ENCODE measurements around the gene CHST9.

The CHST9 gene

DNA sequence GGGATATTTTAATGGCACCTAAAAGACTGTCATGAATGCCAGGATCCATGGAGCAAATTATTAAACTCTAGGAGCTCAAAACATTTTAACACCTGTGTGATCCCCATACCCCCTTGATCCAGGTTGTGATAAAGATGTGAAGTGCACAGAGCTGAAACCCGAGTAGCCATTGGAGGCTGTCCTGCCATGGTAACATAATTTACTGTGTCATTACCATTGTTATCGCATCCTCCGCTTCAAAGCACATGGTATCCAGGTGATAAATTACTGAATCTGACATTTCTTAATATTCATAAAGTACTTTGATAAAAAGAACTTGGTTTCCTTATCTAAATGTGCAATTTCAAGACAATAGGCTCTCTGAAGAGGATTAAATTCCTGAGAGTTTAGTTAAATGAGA is 109.3 kb downstream of the CHST9 start:
- DNase-seq, result no peak

- DNase-seq, result no peak
These were observed 111.7 kb downstream of the CHST9 start for GRCh38 chr18:27073404-27073830.

- DNase-seq, result no peak
These were observed 120.4 kb downstream of the CHST9 start for GRCh38 chr18:27064673-27065072.

- no peak for DNase-seq
These were observed 122.3 kb downstream of the CHST9 start for GRCh38 chr18:27062802-27063201.

DNA sequence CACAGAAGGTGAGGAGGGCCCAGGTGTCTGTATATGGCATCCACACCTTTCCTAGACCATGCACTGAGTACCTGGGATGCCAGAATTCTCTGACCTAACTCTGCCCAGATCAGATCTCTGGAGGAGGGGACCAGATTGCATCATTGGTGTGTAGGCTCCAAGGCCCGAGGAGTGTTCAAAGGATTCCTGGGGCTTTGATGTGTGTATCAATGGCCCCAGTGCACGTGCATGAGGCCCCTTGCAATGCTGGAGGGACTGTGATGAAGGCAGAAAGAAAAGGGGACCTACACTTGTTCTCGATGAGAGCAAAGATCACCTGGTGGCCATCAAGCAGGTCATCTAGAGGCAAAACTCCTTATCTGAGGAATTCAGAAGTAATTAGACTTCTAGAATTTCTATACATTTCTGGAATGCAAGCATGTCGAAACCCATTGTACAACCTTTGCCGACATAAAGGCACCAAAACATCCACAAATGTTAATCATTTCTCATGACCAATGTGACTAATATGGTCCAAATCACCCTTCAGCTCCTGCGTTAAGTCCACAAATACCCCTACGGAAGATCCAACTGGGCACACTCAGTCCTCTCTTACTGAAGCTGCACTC is 123.5 kb downstream of the CHST9 start:
- DNase-seq, result no peak

- DNase-seq, result no peak
These were observed 127.4 kb downstream of the CHST9 start for GRCh38 chr18:27057519-27058234.

DNA sequence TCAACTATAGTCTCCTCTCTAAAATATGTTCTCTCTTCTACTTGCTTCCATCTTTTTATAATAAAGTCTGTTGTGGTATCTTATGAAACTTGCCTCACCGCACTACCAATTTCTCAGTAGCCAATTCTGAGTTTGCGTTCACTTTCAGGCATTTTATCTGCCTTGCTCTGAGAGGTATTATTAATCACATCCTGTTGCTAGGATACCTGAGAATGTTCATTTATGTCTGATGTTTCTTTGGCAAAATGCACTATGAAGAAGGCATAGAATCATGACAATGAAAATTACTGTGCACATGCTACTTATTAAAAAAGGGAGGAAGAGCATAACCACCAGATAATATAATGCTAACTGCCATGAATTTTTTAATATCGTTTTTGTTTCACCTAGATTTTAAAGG is 130.2 kb downstream of the CHST9 start:
- DNase-seq, result no peak

GRCh38 chr18:27049969-27050368 is 135.1 kb downstream of the CHST9 start:
- no peak for DNase-seq

- DNase-seq, result no peak
These were observed 139.8 kb downstream of the CHST9 start for GRCh38 chr18:27045342-27045741.

DNA sequence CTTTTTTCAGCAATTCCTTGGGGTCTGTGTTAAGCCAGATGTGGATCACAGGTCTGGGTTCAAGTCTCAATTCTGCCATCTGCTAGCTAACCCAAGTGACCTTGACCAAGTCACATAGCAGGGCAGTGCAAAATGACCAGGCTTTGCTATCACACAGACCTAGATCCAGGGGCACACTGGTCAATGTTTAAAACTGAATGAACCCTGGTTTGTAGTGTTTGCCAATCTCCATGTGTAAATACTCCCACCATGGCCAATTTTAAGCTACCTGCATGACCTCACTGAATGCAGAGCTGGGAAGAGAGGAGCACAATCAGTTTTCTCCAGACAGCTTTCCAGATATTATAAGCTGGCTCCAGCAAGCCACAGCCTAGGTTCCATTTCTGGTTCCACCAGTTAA is 142.9 kb downstream of the CHST9 start:
- DNase-seq, result no peak

DNA sequence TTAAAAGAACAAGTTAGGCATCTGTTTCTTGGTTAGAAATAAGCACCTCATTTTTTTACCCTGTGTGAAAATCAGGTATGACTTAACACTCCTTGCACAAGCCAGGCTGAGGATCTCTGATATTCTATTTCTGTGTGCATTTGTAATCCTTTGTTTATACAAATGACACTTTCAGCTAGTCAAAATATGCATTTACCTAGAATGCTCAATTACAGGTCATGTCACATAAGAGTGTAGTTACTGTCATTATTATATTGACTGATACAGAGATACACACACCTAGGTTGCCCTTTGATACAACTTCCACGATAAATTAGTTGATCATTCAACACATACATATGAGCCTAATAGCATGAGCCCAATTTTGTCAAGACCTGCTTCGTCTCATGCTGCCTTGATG is 144.3 kb downstream of the CHST9 start:
- DNase-seq, result no peak

- DNase-seq, result no peak
These were observed 151.4 kb downstream of the CHST9 start for GRCh38 chr18:27033722-27034121.

DNA sequence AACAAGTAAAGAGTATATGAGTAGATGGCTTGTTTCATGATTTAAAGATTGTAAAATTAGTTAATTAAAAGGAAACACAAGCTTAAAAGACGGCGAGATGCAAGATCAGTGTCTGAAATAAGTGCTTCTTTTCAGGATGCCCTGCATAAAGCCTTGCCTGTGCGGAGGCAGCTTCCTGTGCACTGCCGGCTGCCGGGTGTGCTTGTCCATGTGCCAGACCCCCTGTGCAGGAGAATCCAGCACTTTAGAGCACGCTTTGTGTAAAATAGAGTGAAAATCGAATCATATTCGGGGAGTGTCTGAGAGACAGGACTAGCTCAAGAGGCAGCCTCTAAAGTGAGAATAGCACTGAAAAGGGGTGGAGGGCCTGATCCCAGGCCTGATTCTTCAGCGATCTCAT is 154.7 kb downstream of the CHST9 start:
- no peak for DNase-seq

DNA sequence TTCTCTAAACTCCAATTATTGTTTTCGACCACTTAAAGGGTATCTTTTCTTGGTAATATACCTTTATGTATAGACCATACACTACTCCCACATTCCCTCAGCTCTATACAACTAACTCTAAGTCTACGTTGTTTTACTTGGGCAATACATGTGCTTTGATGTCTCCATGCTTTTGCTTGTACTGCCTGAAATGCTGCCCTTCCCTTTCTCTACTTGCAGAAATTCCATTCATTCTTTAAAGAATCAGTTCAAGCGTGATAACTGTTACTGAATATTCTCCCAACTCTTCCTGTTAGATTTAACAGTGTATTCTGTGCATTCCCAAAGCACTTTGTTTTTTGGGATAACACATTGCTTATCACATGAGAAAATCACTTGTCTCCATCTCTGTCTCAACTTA is 162.6 kb downstream of the CHST9 start:
- DNase-seq, result no peak

DNA sequence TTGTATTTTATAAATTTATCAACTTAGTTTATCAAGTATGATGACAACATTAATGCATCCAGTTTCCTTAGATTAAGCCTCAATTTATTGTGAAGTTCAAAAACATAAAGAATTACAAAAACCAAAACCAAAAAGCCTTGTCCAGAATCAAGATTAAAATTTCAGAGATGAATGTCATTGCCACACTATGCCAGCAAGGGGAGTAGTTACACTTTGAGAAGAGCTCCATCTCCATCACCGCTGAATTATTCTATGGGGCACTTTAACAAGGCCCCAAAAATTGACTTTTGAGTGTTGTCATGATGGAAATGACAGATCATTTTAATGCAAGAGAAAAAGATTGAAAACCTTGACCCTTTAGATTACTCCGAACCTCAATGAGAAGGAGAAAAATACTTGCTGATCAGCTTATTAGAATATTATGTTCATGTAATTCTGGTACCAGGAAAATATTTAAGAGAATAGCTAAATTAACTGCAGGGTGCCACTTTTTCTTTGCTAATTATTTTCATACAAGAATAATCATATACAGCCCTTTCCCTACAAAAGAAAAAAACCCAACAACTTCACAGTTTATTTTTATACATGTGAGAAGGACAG is 167.1 kb downstream of the CHST9 start:
- no peak for DNase-seq

GRCh38 chr18:27014841-27015240 is 170.3 kb downstream of the CHST9 start:
- no peak for DNase-seq

DNA sequence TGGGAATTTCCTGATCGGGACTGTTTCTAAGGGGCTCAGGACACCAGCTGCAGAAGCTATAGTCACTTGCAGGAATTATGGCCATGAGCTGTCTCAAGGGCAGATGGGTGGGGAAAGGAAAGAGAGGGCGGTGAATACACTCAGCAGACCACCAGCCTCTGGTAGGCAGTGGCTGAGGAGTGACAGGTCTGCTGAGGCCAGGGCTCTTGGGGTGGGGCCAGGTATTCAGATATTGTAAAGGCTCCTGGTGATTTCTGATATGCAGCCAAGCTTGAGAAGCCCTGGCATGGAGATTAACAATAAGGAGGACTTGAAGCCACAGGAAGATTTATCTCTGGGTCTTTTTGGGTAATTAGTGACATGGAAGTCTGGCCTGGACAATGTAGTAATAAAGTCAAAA is 174.3 kb downstream of the CHST9 start:
- DNase-seq, result no peak

DNA sequence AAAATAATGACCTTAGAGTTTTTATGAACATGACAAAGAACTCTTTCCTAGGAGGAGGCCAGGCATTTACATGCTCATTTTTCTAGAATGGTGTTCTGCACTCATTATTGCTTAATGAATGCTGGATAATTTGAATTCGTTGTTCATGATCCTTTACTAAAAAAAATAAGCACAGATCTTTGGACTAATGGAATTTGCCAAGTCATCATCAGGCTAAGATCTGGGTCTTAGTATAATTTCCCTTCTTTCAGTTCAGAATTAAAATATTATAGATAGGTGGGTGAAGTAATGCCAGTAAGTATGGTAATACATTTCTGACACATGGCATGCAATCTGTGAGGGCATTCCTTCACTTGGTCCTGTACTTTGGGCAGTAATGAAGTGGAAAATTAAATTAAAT is 175.8 kb downstream of the CHST9 start:
- no peak for DNase-seq

GRCh38 chr18:27008575-27008974 is 176.5 kb downstream of the CHST9 start:
- DNase-seq, result no peak

DNA sequence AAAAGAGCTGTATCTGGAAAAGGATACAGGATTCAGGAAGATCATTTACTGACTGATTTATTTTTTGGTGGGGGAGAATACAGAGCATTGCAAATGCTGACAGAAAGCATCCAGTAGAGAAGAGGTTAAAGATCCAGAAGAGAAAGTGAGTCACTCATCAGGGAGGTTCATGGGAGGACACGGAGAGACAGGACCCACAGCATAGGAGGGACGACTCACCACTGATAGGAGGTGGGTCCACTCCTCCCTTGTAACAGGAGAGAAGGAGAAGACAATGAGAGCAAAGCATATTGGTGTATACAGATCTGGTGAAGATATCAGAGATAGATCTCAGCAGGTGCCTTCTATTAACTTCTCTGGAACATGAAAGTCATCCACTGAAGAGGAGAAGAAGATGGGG is 177.2 kb downstream of the CHST9 start:
- no peak for DNase-seq

- no peak for DNase-seq
These were observed 179.5 kb downstream of the CHST9 start for GRCh38 chr18:27005589-27005988.

GRCh38 chr18:27004056-27004829 is 180.9 kb downstream of the CHST9 start:
- DNase-seq, result no peak

DNA sequence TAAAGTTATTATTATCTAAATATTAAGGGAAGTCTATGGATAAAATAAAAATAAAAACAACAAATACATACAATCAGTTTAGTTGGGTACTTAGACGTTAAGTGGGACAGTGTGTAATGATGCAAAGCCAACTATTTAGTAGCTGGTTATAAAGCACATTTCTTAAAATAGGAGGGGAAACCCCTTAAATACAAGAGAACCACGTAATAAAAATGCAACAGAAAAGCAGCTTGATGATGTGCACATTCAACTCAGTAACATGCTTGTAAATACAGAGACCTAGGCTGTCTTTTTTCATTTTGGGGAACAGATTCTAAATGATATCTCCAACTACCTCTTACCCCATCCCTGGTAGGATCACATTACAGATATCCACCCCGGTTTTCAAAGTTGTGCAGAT is 185.3 kb downstream of the CHST9 start:
- no peak for DNase-seq

DNA sequence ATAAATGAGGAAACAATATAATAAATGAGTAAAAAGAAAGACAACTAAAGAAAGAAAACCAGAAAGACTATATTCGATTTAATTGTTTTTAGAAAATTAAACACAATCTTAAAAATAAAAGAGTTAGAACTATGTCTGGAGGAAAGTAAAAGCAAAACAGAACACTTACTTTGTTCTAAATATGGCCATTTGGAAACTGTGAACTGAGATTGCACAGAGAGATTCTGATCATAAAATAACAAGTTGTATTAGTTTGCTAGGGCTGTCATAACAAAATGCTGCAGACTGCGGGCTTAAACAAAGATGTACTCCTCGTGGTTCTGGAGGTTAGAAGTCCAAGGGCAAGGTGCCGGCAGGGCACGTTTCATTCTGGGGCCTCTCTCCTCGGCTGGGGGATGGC is 191.5 kb downstream of the CHST9 start:
- no peak for DNase-seq

Measured in effector CD8-positive, alpha-beta T cell (primary cell).